Islet precursor cell (in vitro differentiated cells): Measurements from ENCODE around the gene KATNAL1.
"Not testable (repeated sequence)": the region's sequence is repeated elsewhere in the genome, so short reads cannot be mapped to it uniquely, and the experiment has no call there.

Experiments used
- DNase-seq: peaks from one replicate; pipeline ENCODE4 v3.0.0-alpha.2; 2018

The KATNAL1 gene

GRCh38 chr13:30290812-30291436 lies 16.4 kb downstream of the KATNAL1 start:
- DNase-seq: no peak

- no peak for DNase-seq
These were observed 17.8 kb downstream of the KATNAL1 start for GRCh38 chr13:30289533-30289932.

GRCh38 chr13:30286059-30286458 lies 21.3 kb downstream of the KATNAL1 start:
- not testable (repeated sequence) for DNase-seq

GRCh38 chr13:30276178-30276577 lies 31.2 kb downstream of the KATNAL1 start:
- no peak for DNase-seq

GRCh38 chr13:30274083-30274482 lies 33.3 kb downstream of the KATNAL1 start:
- DNase-seq: no peak

GRCh38 chr13:30270035-30270434 lies 37.3 kb downstream of the KATNAL1 start:
- not testable (repeated sequence) for DNase-seq

- DNase-seq: no peak
These were observed 38.7 kb downstream of the KATNAL1 start for GRCh38 chr13:30268673-30269072.

- no peak for DNase-seq
These were observed 40.6 kb downstream of the KATNAL1 start for GRCh38 chr13:30266756-30267155.

GRCh38 chr13:30259149-30259733 lies 48.1 kb downstream of the KATNAL1 start:
- not testable (repeated sequence) for DNase-seq

- DNase-seq: peak; percentile 87
These were observed 49.8 kb downstream of the KATNAL1 start for GRCh38 chr13:30257468-30258099.

- no peak for DNase-seq
These were observed 50.5 kb downstream of the KATNAL1 start for GRCh38 chr13:30256713-30257467.

- no peak for DNase-seq
These were observed 51.7 kb downstream of the KATNAL1 start for GRCh38 chr13:30255696-30256095.

- DNase-seq: no peak
These were observed 53.5 kb downstream of the KATNAL1 start for GRCh38 chr13:30253830-30254229.

GRCh38 chr13:30247406-30247805 lies 59.9 kb downstream of the KATNAL1 start:
- DNase-seq: no peak

- no peak for DNase-seq
These were observed 65.8 kb downstream of the KATNAL1 start for GRCh38 chr13:30241532-30241931.

GRCh38 chr13:30240608-30241007 lies 66.7 kb downstream of the KATNAL1 start:
- DNase-seq: no peak

GRCh38 chr13:30235216-30235615 lies 72.1 kb downstream of the KATNAL1 start:
- DNase-seq: no peak

GRCh38 chr13:30234619-30235162 lies 72.7 kb downstream of the KATNAL1 start:
- DNase-seq: no peak

GRCh38 chr13:30224732-30225131 lies 82.6 kb downstream of the KATNAL1 start:
- no peak for DNase-seq

GRCh38 chr13:30222254-30222653 lies 85.1 kb downstream of the KATNAL1 start:
- no peak for DNase-seq

GRCh38 chr13:30216111-30216510 lies 91.2 kb downstream of the KATNAL1 start:
- DNase-seq: no peak

- DNase-seq: no peak
These were observed 95.1 kb downstream of the KATNAL1 start for GRCh38 chr13:30212256-30212655.

- no peak for DNase-seq
These were observed 95.6 kb downstream of the KATNAL1 start for GRCh38 chr13:30211745-30212144.
